Ascending aorta (tissue), 2 donors: Measurements from ENCODE around the gene TMEM255A. TPM values are rescaled to one million over a fixed set of nuclear protein-coding genes. Genes with fewer than 3 reads are reported as not detected.

Experiments used
- DNase-seq, 2 donors: peaks; one replicate each; pipeline ENCODE4 v3.0.0-alpha.2; 2019; ENCODE audit warnings: low spot score in 2 of 2
- H3K27ac ChIP-seq, 2 donors: fragments of 200-600 bp; sonication (generic); one replicate each; pipeline ENCODE4 v1.5.1; 2016 to 2017; ENCODE audit warnings: mild to moderate bottlenecking in 1 of 2
- H3K27me3 ChIP-seq: fragments of 200-600 bp; sonication (generic); one replicate; pipeline ENCODE4 v1.5.1; 2017
- H3K36me3 ChIP-seq, 2 donors: fragments of 200-600 bp; sonication (generic); one replicate each; pipeline ENCODE4 v1.5.1; 2016
- H3K4me1 ChIP-seq, 2 donors: fragments of 200-600 bp; sonication (generic); one replicate each; pipeline ENCODE4 v1.5.1; 2016 to 2017; ENCODE audit warnings: mild to moderate bottlenecking in 1 of 2
- H3K4me3 ChIP-seq, 2 donors: fragments of 200-600 bp; sonication (generic); one replicate each; pipeline ENCODE4 v1.5.1; 2016 to 2017; ENCODE audit warnings: mild to moderate bottlenecking in 1 of 2
- H3K9me3 ChIP-seq, 2 donors: fragments of 200-600 bp; sonication (generic); one replicate each; pipeline ENCODE4 v1.5.1; 2016
- intact Hi-C: fragments of 100-400 bp; cut with DNase I; formaldehyde crosslinking; loops from one replicate; pipeline ENCODE4 v1.15.1; 2023
- total RNA-seq: library from RNA; depleted of rRNA; stranded (reverse); fragments of >200 nt; gene quantifications from one replicate; pipeline ENCODE4 v1.1.0, GENCODE V29; 2016
- TF ChIP-seq, protein P1 (sequence below), 3 experiments: fragments of 200-600 bp in 2 of 3; fragments of 450-650 bp in 1 of 3; sonication (generic) in 2 of 3; IDR thresholded peaks; one replicate each; pipeline ENCODE4 v1.5.1; 2016 to 2019; ENCODE audit warnings: antibody characterized with exemption in 3 of 3, mild to moderate bottlenecking in 1 of 3, moderate library complexity in 1 of 3

Gene TMEM255A
- total RNA-seq, 1 donor from 2014 or later: not detected

DNA sequence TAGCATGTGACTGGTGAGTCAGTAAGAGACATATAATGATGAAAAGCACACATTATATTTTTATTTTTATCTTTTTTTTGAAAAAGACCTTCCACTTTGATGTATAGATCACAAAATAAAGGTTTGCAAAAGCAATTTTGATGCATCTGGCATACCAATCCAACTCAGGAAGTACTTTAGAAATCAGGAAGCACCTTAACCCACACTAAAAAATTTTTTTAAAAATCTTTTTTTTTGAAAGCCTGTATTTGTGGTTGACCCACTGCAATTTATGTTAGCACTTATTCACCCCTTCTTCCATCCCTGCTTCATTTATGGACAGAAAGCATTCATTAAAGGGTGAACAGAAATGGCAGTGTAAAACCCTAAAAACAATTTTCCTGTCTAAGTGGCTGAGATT lies 16.6 kb downstream of the TMEM255A start:
- TF ChIP-seq, protein P1, sequence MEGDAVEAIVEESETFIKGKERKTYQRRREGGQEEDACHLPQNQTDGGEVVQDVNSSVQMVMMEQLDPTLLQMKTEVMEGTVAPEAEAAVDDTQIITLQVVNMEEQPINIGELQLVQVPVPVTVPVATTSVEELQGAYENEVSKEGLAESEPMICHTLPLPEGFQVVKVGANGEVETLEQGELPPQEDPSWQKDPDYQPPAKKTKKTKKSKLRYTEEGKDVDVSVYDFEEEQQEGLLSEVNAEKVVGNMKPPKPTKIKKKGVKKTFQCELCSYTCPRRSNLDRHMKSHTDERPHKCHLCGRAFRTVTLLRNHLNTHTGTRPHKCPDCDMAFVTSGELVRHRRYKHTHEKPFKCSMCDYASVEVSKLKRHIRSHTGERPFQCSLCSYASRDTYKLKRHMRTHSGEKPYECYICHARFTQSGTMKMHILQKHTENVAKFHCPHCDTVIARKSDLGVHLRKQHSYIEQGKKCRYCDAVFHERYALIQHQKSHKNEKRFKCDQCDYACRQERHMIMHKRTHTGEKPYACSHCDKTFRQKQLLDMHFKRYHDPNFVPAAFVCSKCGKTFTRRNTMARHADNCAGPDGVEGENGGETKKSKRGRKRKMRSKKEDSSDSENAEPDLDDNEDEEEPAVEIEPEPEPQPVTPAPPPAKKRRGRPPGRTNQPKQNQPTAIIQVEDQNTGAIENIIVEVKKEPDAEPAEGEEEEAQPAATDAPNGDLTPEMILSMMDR (IDR thresholded peaks at IDR 0.05): no peak
- H3K9me3 ChIP-seq: no peaks in the 10 kb centered on the region
- no peak for DNase-seq
- intact Hi-C loops: no loop called here
- H3K4me1 ChIP-seq: no peaks in the 10 kb centered on the region
- H3K4me3 ChIP-seq: no peak overlapping the region
- H3K36me3 ChIP-seq: no peaks in the 10 kb centered on the region
- no peaks in the 10 kb centered on the region for H3K27me3 ChIP-seq
- no peak overlapping the region for H3K27ac ChIP-seq

GRCh38 chrX:120293015-120293414 lies 18.2 kb downstream of the TMEM255A start:
- intact Hi-C loops: no loop called here
- TF ChIP-seq, protein P1 (IDR thresholded peaks at IDR 0.05): no peak

DNA sequence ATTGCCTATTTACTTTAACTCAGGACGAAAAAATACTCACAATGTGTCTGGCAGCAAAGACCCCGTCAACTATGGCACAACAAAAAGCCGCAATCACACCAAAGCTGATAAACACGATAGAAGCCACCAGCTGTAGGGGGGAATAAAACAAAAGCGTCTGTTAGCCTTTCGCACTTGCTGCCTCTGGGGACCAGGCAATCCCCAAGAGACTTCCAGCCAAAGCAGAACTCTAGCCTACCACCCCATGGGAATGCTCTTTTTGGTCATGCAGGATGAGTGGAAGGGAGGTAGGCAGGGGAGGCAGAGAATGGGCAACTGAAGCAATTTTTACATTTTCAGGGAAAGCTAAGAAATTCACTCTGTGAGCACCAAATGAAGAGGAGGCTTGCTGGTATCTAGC lies 20.1 kb downstream of the TMEM255A start:
- TF ChIP-seq, protein P1 (IDR thresholded peaks at IDR 0.05): no peak
- Histone ChIP-seq H3K9me3 (no peaks in the 10 kb centered on the region), H3K27me3 (no peaks in the 10 kb centered on the region), H3K4me1 (no peaks in the 10 kb centered on the region), H3K36me3 (no peaks in the 10 kb centered on the region), H3K4me3 (no peak overlapping the region), H3K27ac (no peak overlapping the region)
- no peak for DNase-seq
- intact Hi-C loops: no loop called here

More at GRCh38 chrX:120293015-120293414, 18.2 kb downstream of the TMEM255A start:
- no peak overlapping the region for H3K4me3 ChIP-seq
- no peak overlapping the region for H3K27ac ChIP-seq
- H3K4me1 ChIP-seq: no peaks in the 10 kb centered on the region
- H3K36me3 ChIP-seq: no peaks in the 10 kb centered on the region
- DNase-seq: no peak
- H3K27me3 ChIP-seq: no peaks in the 10 kb centered on the region
- no peaks in the 10 kb centered on the region for H3K9me3 ChIP-seq

DNA sequence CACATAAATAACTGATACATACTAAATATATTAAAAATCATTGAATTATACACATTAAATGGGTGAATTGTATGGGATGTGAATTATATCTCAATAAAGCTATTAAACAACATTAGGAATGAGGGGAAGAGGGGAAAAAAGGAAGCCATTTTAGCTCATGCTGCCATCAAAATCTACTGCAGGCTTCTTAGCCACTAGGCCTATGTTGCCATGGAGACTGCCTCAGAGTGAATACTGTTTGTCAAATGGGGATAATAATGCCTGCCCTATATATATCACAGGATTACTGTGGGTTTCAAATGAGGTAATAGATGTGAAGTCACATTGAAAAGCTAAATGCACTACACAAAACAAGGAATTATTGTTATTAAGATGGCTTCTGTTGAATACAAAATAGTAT lies 21.2 kb downstream of the TMEM255A start:
- Histone ChIP-seq H3K4me1 (no peaks in the 10 kb centered on the region), H3K36me3 (no peaks in the 10 kb centered on the region), H3K9me3 (no peaks in the 10 kb centered on the region), H3K4me3 (no peak overlapping the region), H3K27ac (no peak overlapping the region), H3K27me3 (no peaks in the 10 kb centered on the region)
- TF ChIP-seq, protein P1 (IDR thresholded peaks at IDR 0.05): no peak
- intact Hi-C loops: no loop called here
- DNase-seq: no peak

- H3K27me3 ChIP-seq: no peaks in the 10 kb centered on the region
- H3K27ac ChIP-seq: no peak overlapping the region
- intact Hi-C loops: no loop called here
- H3K4me1 ChIP-seq: no peaks in the 10 kb centered on the region
- no peak for DNase-seq
- no peaks in the 10 kb centered on the region for H3K9me3 ChIP-seq
- no peaks in the 10 kb centered on the region for H3K36me3 ChIP-seq
- TF ChIP-seq, protein P1 (IDR thresholded peaks at IDR 0.05): no peak
- H3K4me3 ChIP-seq: no peak overlapping the region
Measured at GRCh38 chrX:120287513-120288112, 23.6 kb downstream of the TMEM255A start.
